KOPT-K1 (cell line): ENCODE measurements around the gene CEMIP.

Experiments
- H3K27ac ChIP-seq: fragments of 200-600 bp; sonication (generic); 2 replicates; pipeline ENCODE4 v1.5.1; 2016; ENCODE audit warnings: antibody characterized with exemption, mild to moderate bottlenecking, low read depth, low read length; ENCODE audit not compliant: poor library complexity, severe bottlenecking
- H3K36me3 ChIP-seq: fragments of 200-600 bp; sonication (generic); 2 replicates; pipeline ENCODE4 v1.5.1; 2017; ENCODE audit warnings: antibody characterized with exemption, mild to moderate bottlenecking, low read length, moderate library complexity; ENCODE audit not compliant: insufficient read depth
- H3K9me3 ChIP-seq: fragments of 200-600 bp; sonication (generic); 2 replicates; pipeline ENCODE4 v1.5.1; 2017; ENCODE audit warnings: antibody characterized with exemption, low read length, mild to moderate bottlenecking; ENCODE audit not compliant: insufficient read depth, poor library complexity, severe bottlenecking

The CEMIP gene

GRCh38 chr15:80817901-80818300 is 38.7 kb downstream of the CEMIP start:
- Histone ChIP-seq H3K9me3 (no peaks in the 10 kb centered on the region), H3K27ac (no peak overlapping the region), H3K36me3 (no peaks in the 10 kb centered on the region)

DNA sequence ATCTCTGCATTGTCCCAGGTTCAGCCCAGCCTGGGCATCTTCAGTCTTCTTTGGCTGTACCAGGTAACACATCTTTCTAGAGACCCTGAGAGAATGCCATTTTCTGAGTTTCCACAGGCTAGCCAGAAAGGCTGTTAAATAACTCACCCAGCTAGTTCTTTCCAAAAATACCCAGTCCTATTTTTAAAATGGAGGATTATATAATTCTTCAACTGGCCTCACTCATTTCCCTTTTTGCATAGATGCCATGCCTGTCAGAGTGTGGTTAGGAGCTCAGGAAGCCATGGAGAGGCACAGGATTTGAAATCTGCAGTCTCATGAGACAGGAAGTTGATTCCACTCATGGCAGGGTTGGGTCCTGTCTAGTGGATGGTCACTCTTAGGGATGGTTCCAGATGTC is 39.8 kb downstream of the CEMIP start:
- Histone ChIP-seq H3K9me3 (no peaks in the 10 kb centered on the region), H3K27ac (no peak overlapping the region), H3K36me3 (no peaks in the 10 kb centered on the region)

DNA sequence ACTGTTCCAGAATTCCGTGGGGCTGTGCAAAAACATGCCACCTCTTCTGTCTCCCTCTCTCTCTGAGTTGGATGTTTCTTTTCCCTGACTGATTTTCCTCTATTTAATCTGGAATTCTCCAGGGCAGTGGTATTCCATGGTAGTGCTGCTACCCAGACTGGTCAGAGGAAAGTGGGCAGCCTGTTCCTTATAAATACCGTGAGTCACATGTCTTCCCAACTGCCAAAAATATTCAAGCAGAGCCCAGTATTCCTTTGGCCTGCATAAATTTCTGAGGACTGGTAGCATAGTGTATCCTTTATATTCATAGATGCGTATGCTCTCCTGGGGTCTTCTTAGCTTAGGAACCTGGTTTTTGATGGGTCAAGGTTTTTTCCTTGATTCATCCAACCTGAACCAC is 40.9 kb downstream of the CEMIP start:
- Histone ChIP-seq H3K36me3 (no peaks in the 10 kb centered on the region), H3K27ac (no peak overlapping the region), H3K9me3 (no peaks in the 10 kb centered on the region)

GRCh38 chr15:80822256-80822655 is 43.1 kb downstream of the CEMIP start:
- Histone ChIP-seq H3K9me3 (no peaks in the 10 kb centered on the region), H3K27ac (no peak overlapping the region), H3K36me3 (no peaks in the 10 kb centered on the region)

- Histone ChIP-seq H3K36me3 (no peaks in the 10 kb centered on the region), H3K27ac (no peak overlapping the region), H3K9me3 (no peaks in the 10 kb centered on the region)
Observed at GRCh38 chr15:80822676-80823075, 43.5 kb downstream of the CEMIP start.

- Histone ChIP-seq H3K27ac (no peak overlapping the region), H3K36me3 (no peaks in the 10 kb centered on the region), H3K9me3 (no peaks in the 10 kb centered on the region)
Observed at GRCh38 chr15:80823120-80823519, 44.0 kb downstream of the CEMIP start.

GRCh38 chr15:80823995-80824394 is 44.8 kb downstream of the CEMIP start:
- H3K27ac ChIP-seq, result no peak overlapping the region
- H3K9me3 ChIP-seq, result no peaks in the 10 kb centered on the region
- no peaks in the 10 kb centered on the region for H3K36me3 ChIP-seq

DNA sequence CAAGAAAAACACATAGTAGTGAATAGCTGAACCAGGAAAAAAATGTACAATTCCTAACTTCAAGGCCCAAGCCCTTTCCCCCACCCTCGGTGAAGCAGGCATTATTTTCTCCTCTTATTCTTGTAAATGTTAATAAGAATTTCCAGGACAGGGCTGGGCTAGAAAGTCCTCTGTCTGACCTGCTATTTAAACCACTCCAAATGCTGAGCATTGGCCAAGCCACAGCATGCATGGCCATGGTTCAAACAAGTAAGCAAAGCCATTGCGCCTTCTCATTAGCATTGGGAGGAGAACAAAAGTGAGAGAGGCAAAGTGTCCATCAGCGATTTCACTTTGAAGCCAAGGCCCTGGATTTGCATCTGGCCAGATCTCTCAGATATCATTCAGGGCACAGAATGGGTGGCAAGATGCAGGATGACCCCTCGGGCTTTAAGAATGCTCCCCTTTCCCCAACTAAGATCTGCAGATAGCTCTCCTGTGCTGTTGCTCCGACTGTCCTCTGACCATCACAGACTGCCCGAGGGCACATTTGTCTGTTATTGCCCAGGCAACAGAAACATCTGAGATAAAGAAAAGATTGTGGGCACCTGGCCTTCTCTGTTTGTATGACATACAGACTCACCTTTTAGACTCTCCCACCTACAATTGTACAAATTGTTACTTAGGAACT is 46.3 kb downstream of the CEMIP start:
- no peaks in the 10 kb centered on the region for H3K36me3 ChIP-seq
- H3K27ac ChIP-seq, result no peak overlapping the region
- H3K9me3 ChIP-seq, result no peaks in the 10 kb centered on the region

- Histone ChIP-seq H3K36me3 (no peaks in the 10 kb centered on the region), H3K9me3 (no peaks in the 10 kb centered on the region), H3K27ac (no peak overlapping the region)
Observed at GRCh38 chr15:80828796-80829195, 49.6 kb downstream of the CEMIP start.

DNA sequence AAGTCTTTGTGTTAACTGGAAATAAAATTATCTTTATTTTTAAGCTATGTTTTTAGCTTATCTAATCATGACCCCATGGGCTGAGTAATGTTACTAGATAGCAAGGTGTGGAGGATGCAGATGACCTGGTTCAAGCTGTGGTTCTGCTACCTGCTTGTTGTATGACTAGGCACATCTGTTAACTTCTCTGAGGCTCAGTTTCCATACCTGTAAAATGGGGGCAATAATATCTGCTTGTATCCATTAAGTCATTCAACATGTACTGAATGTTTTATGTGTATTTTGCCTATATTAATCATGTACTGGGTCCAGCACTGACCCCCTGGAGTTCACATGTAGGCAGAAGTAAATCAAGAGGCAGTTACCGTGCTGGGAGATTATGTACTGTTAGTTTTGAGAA is 51.5 kb downstream of the CEMIP start:
- no peaks in the 10 kb centered on the region for H3K9me3 ChIP-seq
- no peak overlapping the region for H3K27ac ChIP-seq
- H3K36me3 ChIP-seq, result no peaks in the 10 kb centered on the region

DNA sequence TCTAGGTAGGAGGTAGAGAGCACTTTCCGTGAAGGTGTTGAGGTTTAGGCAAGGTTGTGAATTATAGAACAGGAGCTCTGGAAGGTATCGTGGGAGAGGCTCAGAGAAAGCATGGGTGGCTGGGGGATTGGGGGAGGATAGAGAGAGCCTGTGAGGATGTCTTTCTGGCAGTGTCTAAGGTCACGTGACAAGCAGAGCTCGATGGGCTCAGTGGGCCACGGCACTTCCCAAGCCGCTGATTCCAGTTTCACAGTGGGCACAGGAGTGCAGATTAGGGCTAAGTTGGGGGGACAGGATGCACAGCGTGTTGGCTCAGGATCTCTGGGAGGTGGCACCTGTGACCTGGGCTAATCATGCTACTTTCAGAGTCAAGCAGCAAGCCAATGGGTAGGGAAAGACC is 52.0 kb downstream of the CEMIP start:
- Histone ChIP-seq H3K27ac (no peak overlapping the region), H3K36me3 (no peaks in the 10 kb centered on the region), H3K9me3 (no peaks in the 10 kb centered on the region)

- no peaks in the 10 kb centered on the region for H3K36me3 ChIP-seq
- H3K27ac ChIP-seq, result no peak overlapping the region
- no peaks in the 10 kb centered on the region for H3K9me3 ChIP-seq
Observed at GRCh38 chr15:80831606-80832224, 52.5 kb downstream of the CEMIP start.

GRCh38 chr15:80832686-80833085 is 53.5 kb downstream of the CEMIP start:
- Histone ChIP-seq H3K27ac (no peak overlapping the region), H3K9me3 (no peaks in the 10 kb centered on the region), H3K36me3 (no peaks in the 10 kb centered on the region)

DNA sequence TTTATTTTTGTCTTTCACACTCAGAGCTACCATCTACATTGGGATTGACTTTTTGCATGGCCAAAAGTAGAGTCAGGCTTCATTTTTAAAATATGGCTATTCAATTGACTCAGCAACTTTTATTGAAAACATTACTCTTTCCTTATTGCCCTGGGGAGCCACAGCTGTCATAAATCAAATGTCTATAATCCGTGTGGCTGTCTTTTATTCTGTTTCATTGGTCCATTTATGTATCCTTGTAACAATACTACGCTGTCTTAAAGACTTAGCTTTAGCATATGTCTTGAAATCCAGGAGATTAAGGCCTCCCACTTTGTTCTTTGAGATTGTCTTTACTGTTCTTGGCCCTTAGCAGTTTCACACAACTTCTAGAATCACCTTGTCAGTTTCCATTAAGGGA is 55.2 kb downstream of the CEMIP start:
- Histone ChIP-seq H3K27ac (no peak overlapping the region), H3K9me3 (no peaks in the 10 kb centered on the region), H3K36me3 (no peaks in the 10 kb centered on the region)

DNA sequence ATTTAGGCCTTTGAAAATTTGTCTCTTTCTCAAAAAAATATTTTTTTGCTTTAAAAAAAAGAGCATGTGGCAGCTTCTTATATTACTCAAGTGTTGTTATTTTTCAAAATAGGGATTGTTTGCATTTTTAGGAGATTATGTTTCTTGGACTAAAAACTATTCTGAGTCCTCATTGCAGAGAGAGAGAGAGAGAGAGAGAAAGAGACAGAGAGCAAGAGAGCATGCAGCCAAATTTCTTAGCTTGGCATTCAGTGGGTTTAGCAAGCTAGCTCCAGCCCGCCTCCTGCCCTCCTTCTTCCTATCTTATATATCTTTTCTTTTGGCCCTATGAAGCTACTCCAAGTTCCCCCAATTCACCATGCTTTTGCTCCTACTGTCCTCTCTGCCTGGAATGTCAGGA is 55.7 kb downstream of the CEMIP start:
- H3K9me3 ChIP-seq, result no peaks in the 10 kb centered on the region
- no peaks in the 10 kb centered on the region for H3K36me3 ChIP-seq
- H3K27ac ChIP-seq, result no peak overlapping the region

- Histone ChIP-seq H3K27ac (no peak overlapping the region), H3K36me3 (no peaks in the 10 kb centered on the region), H3K9me3 (no peaks in the 10 kb centered on the region)
Observed at GRCh38 chr15:80835336-80835735, 56.2 kb downstream of the CEMIP start.
